DMS 273 (cell line): ENCODE data around the gene HDGFL3.
"Not testable (repeated sequence)": the region's sequence is repeated elsewhere in the genome, so short reads cannot be mapped to it uniquely, and the experiment has no call there.

Source experiments
- DNase-seq: peaks from one replicate; lab custom pipeline; 2025; ENCODE audit not compliant: unreplicated experiment; lab: John Stamatoyannopoulos, UW

The HDGFL3 gene

DNA sequence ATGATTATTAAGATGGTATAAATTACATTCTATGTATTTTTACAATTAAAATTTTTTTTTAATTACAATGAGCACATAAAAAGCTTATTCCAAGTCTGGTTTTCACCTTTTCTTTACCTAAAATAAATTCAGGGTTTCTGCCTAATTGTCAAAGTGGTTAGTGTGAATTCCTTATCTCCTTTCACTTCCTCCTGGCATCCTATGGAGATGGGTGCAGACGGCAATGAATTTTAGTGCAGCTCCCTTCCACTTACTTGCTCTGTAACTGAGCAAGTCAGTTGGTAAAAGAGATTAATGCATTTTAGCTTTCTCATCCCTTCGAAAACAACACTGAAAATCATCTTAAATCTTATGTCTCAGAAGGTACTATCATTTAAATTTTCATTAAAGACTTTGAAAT lies 13.1 kb downstream of the HDGFL3 start:
- no peak for DNase-seq

DNA sequence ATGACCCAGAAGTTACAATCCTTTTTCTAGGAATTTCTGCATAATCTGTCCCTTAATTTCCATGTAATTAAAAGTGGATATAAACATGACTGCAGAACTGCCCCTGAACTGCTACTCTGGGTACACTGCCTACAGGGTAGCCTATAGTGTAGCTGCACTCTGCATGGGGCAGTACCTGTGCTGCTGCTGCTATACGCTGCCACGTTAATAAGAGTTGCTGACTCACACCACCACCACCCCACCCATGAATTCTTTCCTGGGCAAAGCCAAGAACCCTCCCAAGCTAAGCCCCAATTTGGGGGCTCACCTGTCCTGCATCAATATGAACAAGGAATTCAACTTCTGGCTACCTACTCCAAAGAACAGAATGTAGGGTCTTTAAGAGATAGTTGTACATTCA lies 13.9 kb downstream of the HDGFL3 start:
- DNase-seq = no peak

DNA sequence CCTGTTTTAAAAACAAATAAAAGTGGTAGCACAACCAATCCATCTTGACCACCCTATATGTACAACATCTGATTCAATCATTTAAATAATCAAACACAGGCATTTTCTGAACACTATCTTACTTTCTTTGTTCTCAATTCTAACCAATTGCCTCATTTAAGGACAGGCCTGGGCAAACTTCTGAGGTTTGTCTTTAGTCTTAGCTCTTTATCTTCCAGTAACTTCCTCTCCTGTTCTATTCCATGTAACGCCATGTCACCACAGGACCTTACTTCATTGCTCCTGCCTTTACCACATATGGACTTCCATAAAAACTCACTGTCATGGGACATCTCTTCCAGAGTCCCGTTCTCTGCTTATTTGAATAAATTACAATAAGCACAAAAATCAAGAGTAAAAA lies 14.9 kb downstream of the HDGFL3 start:
- DNase-seq = no peak

DNA sequence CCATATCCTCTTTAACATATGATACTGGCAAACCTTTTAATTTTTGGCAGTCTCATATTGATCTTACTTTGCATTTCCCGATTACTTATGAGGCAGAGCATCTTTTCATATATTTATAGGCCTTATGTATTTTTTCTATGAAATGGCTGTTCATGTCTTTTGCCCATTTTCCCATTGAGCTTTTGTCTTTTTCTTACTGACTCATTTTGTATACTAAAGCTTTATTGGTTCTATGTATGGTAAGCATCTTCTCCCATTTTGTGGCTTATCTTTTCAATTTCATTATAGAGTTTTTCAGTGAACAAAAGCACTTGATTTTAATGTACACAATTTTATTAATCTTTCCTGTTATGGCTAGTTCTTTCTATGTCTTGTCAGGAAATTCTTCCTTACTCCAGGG lies 17.2 kb downstream of the HDGFL3 start:
- DNase-seq = no peak

DNA sequence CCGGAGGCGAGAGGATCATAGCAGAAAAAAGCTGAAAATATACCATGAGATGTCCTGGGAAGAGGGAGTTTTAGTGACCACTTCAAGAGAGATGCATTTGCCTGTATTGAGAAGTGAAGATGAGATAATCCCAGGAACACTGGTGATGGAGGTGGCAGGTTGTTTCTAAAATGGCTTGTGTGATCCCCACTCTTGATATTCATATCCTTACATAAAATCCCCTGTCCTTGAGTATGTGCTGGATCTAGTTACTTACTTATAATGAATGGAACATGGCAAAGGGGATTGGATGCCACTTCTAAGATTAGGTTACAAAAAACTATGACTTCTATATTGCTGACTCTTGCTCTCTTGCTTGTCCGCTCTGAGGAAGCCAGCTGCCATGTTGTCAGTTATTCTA lies 22.1 kb downstream of the HDGFL3 start:
- no peak for DNase-seq

DNA sequence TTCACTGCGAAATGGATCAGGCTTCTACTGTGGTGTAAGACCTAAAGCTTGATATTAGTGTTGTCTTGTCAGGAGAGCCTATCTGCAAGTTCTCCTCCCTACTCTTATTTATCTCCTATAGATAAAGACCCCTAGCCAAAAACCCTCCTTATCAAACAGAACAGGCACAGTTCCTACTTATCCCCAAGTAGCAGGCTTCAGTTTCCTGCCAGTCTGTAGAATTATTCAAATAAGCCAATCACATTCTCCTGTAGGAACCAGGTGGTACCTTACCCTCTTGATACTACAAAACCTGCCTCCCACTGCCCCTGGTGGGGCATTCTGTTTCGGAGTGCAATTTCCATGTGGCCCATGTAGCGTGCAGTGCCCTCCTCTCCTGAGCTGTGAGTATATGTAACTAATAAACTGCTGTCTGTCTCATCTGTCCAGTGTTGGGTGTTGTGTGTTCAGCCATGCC lies 28.7 kb downstream of the HDGFL3 start:
- no peak for DNase-seq

DNA sequence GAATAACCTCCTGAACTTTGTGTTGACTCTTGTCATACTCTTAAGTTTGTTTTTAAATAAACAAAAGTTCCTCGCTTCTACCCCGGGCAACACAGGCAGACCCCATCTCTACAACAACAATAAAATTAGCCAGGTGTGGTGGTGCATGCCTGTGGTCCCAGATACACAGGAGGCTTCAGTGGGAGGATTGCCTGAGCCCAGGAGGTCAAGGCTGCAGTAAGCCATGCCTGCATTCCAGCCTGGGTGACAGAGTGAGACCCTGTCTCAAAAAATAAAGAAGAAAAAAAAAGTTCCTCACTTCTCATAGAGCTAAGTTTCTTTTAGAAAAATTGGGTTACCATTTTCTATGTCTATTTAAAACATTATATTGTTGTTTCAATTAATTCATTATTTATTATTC lies 29.2 kb downstream of the HDGFL3 start:
- DNase-seq = no peak

DNA sequence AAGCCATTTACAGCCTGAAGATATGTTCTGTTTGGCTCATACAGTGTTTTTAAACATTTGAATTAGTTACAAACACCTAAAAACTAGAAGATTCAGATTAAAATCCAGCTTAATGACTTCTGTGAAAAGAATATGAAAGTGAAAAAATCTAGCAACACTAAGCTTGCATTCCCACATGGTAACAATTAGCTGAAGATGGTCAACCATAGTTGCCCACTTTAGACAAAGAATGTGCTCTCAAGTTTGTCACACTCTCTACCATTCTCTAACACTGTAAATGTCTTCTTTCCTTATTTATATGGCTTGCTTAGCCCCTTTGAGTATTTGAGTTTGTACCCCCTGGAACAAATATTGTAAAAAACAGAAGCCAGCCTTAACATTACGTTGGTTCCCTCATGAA lies 32.7 kb downstream of the HDGFL3 start:
- DNase-seq = no peak

DNA sequence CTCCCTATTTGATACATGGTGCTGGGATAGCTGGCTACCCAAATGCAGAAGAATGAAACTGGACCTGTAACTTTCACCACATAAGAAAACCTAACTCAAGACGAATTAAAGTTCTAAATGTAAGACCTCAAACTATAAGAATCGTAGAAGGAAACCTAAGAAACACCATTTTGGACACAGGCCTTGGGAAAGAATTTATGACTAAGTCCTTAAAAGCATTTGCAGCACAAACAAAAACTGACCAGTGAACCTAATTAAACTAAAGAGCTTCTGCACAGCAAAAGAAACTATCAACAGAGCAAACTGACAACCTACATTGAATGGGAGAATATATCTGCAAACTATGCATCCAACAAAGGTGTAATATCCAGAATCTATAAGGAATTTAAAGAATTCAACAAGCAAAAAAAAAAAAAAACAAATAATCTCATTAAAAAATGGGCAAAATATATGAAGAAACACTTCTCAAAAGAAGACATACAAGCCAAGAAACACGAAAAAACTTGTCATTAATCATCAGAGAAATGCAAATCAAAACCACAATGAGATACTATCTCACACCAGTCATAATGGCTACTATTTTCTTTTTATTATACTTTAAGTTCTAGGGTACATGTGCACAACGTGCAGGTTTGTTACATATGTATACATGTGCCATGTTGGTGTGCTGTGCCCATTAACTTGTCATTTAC lies 37.0 kb downstream of the HDGFL3 start:
- DNase-seq = no peak

DNA sequence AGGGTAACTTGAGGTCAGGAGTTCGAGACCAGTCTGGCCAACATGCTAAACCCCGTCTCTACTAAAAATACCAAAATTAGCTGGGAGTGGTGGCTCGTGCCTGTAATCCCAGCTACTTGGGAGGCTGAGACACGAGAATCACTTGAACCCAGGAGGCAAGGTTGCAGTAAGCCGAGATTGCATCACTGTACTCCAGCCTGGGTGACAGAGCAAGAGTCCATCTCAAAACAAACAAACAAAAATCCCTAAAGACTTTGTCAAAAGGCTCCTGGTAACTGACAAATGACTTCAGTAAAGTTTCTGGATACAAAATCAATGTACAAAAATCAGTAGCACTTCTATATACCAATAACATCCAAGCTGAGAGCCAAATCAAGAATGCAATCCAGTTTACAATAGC lies 38.0 kb downstream of the HDGFL3 start:
- DNase-seq = not testable (repeated sequence)

DNA sequence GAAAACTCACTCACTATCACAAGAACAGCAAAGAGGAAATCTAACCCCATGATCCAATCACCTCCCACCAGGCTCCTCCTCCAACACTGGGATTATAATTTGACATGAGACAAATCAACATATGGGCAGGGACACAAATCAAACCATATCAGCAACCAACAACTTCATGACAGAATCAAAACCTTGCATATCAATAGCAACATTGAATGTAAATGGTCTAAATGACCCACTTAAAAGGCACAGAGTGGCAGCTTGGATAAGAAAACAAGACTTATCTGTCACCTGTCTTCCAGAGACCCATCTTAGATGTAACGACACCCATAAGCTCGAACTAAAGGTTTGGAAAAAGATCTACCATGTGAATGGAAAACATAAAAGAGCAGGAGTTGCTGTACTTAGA lies 40.8 kb downstream of the HDGFL3 start:
- no peak for DNase-seq

DNA sequence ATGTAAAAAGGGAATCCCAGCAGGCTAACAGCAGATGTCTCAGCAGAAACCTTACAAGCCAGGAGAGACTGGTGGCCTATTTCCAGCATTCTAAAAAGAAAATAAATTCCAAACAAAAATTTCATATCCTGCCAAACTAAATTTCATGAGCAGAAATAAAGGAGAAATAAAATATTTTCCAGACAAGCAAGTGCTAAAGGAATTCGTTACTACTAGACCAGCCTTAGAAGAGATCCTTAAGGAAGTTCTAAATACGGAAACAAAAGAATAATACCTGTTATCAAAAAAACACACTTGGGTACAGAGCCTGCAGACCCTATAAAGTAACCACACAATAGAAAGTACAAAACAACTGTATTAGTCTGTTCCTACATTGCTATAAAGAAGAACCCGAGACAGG lies 41.4 kb downstream of the HDGFL3 start:
- no peak for DNase-seq

DNA sequence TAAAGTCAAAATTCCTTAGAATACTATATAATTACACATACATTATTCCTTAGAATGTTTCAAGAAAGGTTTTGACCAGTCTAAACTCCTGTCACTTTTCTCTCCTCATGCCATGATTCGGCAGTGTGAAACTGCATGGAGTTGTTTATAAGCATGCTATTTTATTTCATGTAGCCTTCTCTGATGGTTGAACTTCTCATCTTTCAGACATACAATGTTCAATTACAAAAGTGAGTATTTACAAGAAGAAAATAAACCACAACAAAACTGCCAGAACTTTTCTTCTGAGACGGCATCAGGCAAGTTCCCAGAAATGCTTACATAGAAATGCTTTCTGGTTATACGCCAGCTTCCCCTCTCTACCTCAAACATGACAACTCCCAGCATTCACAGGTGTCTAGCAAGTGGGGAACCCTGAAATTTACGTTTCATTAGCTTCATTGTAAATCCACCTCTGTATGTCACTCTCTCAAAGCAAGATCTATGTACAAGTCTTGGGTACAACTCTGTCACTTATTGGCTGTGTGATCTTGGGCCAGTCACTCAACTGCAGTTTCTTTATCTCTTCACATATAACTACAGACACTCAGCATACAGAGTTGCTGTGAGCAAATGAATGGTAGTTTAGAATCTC lies 42.7 kb downstream of the HDGFL3 start:
- DNase-seq = no peak

DNA sequence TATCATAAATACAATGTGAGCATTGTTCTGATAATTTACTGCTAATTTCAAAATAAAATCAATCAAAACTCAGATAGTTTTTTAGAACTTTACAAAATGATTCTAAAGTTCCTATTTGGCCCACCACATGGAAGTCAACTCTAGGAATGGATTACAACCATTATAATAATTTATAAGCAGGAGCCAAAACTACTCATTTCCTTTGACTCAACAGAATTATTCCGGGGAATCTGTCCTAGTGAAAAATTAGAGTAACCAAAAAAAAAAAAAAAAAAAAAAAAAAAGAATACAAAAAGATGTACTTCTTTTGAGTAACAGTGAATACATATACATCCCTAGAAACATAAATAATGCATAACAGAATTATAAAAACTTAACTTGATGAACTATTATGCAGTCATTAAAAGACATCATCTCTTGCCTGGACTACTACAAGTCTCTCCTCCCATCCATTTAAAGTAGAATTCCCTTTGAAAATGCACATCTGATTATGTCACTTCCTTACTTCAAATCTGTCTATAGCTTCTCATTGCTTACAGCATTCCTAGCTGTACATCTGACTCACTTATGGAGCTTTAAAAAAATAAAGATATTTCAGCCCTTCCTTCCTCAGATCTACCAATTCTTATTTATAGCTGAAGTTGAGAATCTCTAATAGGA lies 43.4 kb downstream of the HDGFL3 start:
- DNase-seq = no peak

DNA sequence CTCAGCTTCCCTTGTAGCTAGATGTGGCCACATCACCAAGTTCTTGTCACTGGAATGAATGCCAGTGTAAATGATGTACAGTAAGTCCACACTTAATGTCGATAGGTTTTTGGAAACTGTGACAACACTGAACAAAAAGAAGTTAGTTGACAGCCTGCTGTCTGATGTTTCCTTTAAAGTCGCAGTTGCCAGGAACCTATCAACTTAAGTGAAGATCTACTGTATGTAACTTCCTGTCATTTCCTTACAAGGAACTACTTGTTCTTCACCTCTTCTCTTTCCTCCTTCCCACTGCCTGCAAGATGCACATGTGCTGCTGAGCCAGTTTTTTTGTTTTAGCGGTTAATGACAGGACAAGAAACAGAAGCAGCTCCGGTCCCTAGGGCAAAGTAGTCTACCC lies 44.6 kb downstream of the HDGFL3 start:
- no peak for DNase-seq

DNA sequence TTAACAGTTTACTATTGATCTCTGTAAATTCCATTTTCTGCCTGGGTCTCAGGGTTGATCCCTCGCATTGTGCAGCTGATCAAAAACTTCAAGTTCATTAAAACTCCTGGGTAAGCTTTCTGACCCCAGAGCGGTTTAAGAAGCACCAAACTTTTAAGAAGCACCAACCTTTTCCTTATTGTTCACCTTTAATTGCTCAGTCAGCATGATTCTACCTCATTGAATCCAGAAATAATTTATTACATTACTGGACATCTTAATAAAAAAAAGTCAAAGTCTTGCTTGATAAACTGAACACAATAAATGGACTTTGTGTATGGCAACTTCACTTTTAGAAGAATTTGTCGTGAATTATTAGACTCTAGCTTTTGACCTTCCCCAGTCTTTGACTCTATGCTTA lies 46.9 kb downstream of the HDGFL3 start:
- no peak for DNase-seq

DNA sequence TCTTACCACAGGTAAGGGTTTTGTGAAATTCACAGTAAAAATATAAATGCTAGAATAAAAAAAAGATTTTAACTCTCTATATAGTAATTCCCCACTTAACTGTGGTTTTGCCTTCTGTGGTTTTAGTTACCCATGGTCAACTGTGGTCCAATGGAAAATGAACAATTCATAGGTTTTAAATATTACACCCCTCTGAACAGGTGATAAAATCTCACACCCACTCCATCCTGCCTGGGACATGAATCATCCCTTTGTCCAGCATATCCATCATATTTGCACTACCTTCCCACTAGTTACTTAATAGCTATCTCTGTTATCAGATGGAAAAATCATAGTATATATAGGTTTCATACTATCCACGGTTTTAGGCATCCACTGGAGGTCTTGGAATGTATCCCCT lies 49.2 kb downstream of the HDGFL3 start:
- DNase-seq = no peak

DNA sequence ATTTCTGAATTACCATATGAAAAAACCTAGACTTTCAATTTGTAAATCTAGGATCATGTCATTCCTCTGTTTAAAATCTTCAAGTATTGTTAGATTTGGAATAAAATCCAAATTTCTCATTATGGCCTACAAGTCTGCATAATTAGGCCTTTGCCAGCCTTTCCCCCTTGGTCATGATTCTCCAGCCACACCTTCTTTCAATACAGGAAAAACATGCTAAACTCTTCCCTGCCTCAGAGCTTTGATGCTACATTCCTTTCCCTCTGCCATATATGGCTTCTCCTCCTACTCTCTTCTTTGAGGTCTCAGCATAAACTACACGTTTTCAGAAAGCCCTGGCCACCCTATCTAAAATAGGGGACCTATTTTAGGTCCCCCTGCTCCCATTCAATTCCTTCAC lies 51.7 kb downstream of the HDGFL3 start:
- DNase-seq = no peak

DNA sequence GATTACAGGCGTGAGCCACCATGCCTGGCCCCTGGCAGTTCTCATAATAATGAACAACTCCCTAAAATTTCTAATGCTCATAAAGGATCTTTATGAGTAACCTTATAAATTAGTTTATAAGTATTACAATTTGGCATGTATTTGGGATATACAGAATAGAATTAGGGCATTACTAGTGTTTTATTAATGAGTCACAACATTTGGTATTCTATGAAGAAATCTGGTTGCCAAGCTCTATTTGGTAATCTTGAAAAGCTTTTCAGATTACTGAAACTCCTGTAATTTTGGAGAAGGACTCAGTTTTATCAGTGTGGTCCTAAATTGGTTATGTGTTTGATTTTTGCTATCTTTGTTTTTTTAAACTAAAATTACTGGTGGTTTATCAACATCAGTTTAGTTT lies 54.3 kb downstream of the HDGFL3 start:
- no peak for DNase-seq

DNA sequence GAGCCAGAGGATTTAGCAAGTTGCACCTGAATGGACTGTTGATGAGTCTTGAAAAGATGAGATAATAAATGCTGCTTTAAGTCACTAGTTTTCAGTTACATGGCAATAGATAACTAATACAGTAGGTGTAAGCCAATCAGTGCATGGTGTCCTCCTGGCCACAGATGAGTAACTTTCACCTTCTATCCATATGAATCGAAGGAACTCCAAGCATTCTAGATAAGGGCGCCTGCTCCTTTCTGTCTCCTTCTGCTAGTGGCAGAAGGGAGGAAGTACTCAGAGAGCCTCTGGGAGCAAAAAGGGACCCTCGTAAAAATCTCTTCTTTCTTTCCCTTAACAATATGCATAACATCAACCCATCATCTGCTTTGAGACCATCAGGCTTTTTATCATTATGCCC lies 62.9 kb downstream of the HDGFL3 start:
- DNase-seq = no peak

DNA sequence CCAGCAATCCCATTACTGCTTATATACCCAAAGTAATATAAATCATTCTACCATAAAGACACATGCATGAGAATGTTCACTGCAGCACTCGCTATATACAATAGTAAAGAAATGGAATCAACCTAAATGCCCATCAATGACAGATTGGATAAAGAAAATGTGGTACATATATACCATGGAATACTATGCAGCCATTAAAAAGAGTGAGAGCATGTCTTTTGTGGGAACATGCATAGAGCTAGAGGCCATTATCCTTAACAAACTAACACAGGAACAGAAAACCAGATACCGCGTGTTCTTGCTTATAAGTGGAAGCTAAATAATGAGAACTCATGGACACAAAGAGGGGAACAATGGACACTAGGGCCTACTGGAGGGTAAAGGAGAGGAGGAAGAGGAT lies 65.5 kb downstream of the HDGFL3 start:
- not testable (repeated sequence) for DNase-seq

DNA sequence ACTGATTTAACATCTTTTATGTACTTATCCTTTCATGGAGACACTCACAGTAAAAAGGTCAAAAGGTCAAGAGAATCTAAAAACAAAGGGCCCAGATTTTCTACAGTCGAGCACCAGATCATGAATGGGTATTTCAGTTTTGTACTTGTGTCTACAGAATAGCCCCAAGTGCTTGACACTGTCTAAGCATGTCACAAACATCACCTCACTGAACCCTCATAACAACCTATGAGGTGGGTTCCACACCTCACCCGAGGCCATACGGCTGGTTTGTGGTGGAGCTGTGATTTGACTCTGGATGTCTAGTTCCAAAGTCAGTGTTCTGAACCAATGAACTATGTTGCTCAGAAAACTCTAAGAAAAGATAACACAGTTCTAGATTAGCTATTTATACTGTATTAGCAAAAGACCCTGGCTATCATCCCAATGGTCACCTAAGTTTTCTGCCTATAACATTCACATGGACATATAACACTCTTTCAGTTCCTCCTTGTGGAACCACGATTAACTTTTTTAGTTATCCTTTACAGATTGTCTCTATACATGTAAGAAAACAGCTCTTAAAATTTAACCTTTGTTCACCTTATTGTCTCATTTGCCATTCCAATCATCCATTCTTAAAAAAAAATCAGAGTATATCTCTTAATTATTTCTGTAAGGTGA lies 74.6 kb downstream of the HDGFL3 start:
- DNase-seq = no peak
